HT-29 (cell line): ENCODE data around the gene AFAP1. TPM values are rescaled to one million over a fixed set of nuclear protein-coding genes. Genes with fewer than 3 reads are reported as not detected.

Experiments
- DNase-seq: peaks from one replicate; pipeline ENCODE4 v3.0.0-alpha.2; 2015; ENCODE audit warnings: low spot score
- total RNA-seq: library from RNA; depleted of rRNA; stranded (reverse); fragments of >200 nt; shearing (Covaris generic); gene quantifications from 2 replicates; pipeline ENCODE4 v1.2.3, GENCODE V29; 2014

The AFAP1 gene
- total RNA-seq, 1 experiment from 2014 or later, result 2.9 TPM

DNA sequence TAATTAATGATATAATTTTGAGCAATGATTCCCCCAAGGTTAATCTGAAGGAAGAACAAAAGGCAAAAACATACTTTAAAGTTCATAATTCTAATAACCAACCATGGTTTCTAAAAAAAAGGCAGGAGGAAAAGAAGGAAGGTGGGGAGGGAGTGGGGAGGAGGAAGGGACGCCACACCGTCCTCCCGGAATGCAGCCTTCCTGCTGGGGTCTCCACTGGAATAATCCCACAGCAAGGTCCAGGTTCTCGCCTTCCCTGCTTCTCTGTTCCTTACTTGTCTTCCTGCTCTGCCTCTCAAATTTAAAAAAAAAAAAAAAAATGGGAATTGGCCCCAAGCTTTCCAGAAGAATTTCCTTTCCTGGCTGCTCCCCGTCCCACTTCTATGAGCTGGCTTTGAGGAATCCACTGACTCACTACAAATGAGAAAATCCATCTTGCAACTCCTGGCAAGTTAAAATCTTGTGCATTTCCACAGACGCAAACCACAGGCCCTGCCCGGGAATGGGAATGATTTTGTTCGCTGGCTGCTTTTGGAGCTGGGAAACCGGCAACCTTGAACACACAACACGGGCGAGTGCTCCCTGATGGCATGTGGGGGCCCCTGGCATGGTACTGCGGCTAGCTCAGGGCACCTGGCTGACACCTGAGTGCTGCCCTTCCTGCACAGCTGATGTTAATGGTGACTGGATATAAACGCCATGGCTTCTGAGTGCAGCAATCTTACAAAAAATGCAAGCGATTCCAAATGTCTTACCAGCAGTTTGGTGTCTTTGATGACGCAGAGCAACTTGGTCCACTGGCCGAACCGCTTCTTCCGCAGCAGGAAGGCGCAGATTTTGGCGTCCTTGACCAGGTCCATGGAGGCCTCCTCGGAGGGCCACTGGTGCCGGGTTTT is 97.0 kb downstream of the AFAP1 start:
- no peak for DNase-seq

DNA sequence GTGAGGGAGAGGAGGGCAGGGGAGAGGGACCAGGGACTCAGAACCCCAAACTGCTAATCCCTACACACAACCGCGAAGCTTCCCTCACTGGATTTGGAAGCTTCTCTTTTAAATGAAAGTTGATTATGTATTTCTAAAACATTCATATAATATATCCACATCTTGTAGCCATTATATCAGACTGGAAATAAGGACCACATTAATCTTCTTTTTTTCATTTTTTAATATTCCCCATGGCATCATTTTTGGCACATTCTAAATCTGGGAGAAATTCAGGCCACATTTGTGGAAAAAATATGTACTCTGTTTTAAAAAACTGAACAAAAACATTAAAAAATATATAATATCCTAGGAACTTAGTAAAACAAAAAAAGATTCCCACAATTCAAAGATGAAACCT is 97.8 kb downstream of the AFAP1 start:
- no peak for DNase-seq

DNA sequence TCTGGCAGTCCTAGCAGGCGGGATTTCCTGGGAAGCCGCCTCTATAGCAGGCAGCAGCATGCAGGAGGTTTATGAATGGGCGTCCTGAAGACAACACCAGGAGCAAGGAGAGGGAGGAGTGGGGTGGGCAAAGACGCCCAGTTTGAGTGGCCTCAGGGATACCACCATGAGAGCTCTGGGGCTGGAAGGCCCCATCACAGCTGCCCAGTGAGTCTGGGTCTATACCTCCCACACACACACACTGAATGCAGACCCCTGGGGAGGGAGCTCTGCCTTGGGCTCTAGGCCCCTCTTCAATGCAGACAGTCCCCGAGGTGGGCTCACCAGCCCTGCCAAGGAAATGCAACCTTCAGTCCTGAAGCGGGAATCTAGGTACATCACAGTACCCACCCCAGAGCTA is 98.6 kb downstream of the AFAP1 start:
- no peak for DNase-seq

DNA sequence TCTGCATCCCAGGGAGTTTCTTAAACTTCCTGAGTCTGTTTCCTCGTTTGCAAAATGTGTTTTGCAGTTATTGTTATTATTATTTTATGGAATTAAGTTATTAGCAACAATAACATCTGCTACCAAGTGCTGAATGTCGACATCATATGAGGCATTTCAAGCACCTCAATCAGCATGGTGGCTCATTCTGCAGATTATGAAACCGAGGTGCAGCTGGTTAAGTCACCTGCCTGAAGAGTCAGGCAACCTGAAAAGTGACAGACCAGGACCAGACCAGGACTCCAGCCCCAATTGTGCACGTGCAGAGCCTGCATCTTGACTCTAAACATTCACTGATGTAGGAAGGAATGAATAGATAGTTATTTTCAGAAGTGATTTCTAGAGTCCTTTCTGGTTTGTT is 99.8 kb downstream of the AFAP1 start:
- DNase-seq, result no peak

DNA sequence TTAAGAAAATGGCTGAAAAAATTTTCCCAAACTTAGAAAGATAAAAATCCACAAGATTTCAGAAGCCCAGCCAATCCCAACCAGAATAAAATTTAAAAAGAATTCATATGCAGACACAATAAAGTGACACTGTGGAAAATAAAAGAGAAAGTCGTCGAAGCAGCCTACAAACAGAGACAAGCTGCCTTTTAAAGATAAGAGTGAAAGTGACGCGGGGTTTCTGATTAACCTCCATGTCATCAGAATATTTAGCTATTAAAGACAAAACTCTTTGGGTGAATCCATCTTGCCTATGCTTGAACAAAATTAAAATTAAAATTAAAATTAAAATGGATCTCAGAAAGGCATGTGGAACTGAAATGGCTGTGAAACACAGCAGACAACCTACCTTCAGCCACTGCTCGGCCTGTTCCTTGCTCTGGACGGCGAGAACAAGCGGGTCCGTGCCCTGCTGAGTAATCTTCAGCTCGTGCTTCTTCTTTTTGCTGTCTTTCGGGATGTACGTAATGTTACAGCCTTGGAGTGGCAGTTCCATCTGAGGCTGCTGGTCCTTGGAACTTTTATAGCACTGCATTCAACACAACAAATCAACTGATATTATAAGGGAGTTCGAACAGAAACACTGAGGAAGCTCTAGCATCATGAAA is 101.4 kb downstream of the AFAP1 start:
- no peak for DNase-seq

DNA sequence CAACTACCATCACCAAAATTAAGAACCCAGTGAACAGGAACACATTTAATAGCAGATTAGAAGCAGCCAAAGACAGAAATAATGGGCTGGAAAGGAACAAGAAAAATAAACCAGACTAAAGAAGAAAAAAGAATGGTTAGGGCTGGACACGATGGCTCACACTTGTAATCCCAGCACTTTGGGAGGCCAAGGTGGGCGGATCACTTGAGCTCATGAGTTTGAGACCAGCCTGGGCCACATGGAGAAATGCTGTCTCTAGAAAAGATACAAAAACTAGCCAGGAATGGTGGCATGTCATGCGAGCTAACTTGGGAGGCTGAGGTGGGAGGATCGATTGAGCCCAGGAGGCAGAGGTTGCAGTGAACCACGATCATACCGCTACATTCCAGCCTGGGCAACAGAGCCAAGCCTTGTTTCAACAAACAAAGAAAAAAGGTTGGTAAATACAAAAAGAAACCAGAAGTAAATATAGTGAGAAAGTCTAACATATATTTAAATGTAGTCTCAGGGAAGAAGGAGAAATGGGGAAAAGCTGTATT is 102.0 kb downstream of the AFAP1 start:
- no peak for DNase-seq

DNA sequence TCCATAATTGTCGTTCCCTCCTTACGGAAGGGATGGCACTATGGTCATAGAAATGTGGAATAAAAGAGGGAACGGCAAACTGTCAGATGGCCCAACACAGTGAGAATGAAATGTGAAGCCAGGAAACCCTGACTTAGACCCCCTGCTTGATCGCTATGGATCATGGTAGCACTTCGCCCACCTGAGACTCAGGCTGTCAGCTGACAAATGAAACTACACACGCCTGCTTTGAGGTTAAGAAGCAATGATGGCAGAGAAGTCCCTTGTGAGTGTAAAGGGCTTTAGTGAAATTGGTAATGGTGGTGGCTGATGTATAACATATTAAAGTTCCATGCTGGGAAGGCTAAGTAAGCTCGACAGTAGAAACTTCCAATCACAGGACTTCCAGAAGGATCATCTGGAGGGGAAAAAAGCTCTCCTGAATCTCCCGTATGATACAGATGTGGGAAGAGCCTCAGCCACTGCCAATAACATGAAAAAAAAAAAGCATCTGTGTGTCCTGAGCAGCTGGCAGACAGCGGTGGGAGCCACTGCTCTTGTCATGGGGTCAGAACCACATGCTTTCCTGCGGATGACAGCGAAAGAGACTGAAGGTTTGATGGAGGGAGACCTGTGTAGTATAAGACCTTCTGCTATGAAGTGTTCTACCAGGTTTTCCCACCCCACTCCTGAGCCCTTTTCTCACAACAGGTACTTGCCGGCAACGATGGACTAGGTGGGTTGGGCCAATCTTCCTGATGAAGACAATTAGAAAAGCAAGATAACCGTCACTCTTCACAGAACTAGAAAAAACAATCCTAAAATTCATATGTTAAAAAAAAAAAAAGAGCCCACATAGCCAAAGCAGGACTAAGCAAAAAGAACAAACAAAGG is 107.6 kb downstream of the AFAP1 start:
- no peak for DNase-seq

DNA sequence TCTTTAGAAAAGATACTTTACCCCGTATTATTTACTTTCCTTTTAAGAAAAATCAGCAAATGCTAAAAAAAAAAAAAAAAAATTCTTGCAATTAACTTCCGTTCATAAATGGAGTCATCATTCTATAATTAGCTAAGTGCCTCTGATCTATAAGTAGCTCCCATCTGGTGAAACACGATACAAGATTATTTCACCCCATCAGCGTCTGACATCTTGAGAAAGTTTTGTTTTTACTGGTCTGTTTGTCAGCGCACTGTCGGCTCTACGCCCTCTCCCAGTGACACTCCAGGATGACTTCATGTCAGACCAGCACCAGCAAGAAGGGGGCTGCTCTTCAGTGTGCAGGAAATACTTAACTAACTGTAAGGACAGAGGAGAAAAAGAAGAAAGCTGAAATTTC is 108.3 kb downstream of the AFAP1 start:
- DNase-seq, result no peak

DNA sequence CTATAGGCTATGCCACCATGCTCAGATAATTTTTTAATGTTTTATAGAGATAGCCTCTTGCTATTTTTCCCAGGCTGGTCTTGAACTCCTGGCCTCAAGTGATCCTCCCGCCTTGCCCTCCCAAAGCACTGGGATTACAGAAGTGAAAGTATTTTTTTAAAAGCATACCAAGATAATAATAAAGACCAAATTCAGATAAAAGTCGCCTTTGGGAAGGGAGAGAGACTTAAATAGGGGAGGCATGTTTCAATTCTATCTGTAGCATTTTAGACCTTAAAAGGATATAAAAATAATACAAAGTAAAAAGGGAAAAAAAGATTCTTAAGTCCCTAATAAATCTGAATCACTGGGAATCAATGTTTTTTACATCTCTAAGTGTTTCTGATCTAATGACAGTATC is 108.9 kb downstream of the AFAP1 start:
- DNase-seq, result no peak

DNA sequence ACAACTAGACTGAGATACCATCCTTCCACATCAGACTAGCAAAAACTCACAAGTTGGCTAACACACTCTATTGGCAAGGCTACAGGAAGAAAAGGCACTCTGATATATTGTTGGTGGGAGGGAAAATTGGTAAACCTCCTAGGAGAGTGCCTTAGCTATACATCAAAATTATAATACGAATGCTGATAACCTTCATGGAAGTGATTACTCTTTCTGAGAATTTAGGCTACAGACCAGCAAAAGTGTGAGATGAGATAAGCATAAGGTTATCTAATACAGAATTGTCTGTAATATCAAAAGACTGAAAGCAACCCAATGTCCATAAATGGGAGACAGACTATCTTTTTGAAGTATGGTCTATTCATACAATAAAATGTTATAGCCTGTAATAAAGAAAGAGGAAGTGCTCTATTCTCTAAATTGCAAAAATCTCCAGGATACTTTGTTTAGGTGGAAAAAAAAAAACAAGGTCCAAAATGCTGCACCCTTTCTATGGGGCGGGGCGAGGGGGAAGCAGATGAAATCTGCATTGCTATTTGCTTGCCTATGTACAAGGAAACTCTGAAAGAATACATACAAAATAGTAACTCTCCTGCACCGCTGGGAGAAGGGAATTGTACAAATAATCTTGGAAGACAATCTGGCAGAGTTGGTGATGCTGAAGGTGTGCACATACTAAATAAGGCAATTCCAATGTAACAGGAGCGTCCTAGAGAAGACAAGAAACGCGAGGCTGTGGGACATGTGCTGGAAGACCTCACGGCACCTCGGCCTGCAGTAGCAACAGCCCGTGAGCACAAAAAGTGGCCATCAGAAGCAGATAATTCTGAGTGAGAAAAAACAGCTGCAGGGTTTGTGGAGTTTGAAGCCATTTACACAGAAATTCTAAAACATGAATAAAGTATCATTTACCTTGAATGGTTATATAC is 109.7 kb downstream of the AFAP1 start:
- DNase-seq, result no peak

DNA sequence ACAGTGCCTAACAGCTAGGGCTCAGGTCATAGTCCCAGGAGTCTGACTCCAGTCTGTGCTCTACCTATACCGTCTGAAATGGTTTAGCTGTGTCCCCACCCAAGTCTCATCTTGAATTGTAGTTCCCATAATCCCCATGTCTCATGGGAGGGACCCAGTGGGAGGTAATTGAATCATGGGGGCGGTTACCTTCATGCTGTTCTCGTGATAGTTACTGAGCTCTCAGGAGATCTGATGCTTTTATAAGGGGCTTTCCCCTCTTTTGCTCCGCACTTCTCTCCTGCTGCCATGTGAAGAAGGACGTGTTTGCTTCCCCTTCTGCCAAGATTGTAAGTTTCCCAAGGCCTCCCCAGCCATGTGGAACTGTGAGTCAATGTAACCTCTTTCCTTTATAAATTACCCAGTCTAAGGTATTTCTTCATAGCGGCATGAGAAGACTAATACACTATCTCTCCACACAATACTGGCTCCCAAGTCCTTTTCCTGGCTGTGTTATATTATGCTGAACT is 110.8 kb downstream of the AFAP1 start:
- DNase-seq, result no peak

DNA sequence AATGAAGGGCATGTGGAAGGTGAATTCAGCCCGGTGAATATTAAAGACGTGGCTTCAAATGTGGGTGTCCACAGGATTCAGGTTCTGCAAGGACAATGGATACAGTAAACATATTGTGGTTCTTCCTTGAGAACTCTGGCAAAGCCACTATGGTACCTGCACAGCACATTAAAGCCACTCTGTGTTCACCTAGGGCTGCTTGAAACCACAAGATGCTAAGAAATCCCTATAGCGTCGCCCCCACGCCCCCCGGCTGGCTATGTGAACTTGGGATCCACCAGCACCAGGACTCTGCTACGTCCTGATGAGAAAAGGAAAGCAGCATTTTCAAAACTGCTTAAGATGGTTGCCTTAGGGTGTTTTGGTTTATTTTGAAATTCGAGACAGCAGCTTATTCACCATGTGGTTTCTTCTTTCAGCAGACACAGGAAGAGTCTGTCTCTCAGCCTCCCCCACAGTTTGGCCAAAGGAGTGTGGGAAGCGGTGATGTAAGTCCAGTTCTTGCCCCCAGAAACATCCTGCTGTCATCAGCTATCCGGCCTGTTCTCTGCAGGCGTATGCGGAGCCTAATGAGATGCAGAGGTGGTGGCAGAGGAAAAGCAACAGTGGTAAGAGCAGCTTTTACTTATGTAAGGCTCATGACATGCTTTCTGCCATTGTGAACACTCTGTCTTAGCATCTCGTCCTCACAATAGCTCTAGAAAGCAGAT is 111.5 kb downstream of the AFAP1 start:
- no peak for DNase-seq

DNA sequence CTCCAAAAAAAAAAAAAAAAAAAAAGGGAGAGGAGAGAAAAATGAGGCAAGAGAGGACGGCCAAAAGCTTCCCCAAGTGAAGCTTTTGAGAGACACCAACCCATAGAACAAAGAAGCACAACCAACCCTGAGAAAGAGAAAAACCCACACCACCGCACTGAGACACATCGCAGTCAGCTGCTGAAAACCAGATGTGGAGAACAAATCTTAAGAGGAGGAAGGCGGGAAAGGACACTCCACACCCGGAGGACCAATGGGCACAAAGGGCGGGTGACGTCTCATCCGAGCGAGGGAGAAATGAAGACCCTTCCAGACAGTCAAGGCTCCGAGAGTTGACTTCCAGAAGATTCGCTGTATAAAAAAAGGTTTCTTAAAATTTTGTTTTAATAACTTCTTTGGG is 112.1 kb downstream of the AFAP1 start:
- no peak for DNase-seq

DNA sequence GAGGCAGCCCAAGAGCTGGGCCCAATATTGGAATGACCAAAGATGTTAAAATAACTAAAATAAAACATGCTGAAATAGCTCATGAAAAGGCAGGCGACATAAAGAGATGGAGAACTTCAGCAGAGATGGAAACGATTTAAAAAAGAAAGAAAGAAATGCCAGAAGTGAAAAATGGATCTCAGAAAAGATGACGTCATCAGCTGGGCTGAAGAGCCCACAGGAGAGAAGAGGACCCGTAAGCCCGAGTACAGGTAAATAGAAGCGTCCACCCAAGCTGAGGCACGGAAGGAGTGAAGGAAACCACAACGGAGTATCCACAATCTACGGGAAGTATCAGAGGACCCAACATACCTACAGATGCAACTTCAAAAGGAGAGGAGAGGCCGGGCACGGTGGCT is 112.8 kb downstream of the AFAP1 start:
- no peak for DNase-seq

DNA sequence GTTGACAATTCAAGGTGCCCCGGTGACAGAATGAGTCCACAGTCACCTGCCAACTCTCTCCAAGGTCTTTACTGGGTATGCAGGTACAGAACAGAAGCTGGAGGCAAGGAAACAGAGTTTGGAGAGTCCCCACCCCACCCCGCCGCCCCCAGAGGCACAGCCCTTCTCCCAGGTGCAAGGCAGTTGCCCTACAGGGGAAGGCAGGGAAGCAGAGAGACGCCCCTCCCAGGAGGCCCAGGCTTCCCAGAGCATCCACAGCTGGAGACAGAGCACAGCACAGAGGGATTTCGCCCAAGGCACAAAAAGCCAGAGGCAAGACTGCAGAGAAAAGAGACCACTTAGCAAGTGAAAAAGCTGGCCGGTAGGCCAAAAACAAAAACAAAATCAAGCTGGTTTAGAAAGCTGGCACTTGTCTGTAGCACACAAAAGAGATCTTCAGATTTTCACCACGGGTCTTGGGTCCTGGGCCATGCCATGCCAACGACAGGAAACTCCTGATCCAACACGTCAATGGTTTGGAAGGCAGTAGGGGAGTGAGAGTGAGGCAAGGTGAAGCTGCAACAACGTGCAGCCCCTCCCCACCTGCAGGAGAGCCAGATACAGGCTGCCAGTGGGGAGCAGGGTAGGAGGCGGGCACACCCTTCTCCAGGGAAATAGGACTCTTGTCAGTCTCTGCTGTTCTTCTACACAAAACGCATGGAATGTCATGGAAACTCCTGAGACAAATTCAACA is 113.3 kb downstream of the AFAP1 start:
- DNase-seq, result no peak

DNA sequence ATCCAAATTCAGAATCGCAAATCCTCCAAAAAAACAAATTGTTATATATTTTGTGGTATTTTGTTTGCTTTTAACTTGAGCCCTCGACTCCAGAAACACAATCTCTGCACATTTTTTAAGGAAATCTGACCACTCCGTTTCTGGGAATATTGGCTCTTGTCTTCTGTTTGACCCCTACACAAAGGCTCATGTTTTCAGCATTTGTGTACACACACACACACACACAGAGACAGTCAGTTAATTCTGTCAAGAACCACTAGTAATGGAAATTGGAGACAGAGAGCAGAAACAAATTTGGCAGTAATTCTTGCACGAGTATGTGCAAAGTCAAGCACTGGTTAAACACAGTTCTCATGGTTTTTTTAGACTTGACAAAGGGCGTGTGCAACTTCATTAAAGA is 115.4 kb downstream of the AFAP1 start:
- DNase-seq, result no peak

DNA sequence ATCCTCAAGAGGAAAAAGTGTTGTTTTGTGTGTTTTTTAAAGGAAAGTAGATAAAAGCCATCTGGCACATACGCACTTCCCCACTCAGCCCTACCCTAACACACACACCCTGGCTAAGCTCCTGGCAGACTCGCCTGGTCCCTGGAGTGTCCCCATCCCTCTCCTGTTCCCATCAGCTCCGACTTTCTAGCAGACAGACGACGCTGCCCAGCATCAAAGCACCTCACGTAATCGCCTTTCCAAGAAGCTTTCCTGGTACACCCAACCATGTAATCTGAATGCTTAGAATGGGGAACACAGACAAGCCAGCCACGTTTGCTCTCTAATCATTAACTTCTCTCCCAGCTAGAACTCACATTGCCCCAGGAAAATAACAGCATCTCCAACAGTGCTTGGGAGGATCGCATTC is 116.2 kb downstream of the AFAP1 start:
- DNase-seq, result no peak

DNA sequence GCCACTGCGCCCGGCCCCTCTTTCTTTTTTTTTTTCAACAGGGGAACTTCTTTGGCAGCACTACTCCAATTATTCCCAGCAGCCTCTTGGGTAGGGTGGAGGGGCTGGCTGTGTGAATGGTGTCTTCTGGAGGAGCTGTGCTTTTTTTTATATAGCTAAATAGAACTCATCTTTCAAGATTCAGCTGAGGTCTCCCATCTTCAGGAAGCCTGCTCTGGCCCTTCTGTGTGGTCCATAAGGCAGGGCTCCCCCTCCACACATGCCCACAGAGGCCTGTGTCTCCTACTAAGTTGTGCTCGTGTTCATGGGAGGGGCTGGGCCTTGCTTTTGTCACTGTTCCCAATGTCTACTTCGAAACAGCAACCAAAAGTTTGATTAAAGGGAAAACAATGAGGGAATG is 116.8 kb downstream of the AFAP1 start:
- no peak for DNase-seq

DNA sequence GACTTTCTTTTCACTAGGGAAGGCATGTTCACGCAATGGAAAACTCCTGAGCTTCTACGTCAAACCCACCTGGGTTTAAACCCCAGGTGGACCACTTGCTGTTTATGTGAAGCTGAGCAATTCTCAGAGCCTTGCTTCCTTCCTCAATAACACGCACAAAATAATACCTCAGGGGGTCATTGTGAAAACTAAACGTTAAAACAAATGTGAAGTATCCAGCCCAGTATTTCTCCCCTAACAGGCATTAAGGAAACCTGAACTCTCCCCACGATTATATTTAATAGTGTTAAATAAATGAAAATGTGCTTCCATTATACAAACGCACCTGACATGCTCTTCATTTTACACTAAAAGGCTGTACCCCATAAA is 117.5 kb downstream of the AFAP1 start:
- DNase-seq, result no peak
